NCI-H1694 treated with DMSO at 0.1 percent for 48 hours (cell line): ENCODE results near the gene HDDC2.
"Not testable (repeated sequence)": the region's sequence is repeated elsewhere in the genome, so short reads cannot be mapped to it uniquely, and the experiment has no call there.

Source experiments
- DNase-seq: peaks from one replicate; lab custom pipeline; 2025; lab: John Stamatoyannopoulos, UW

HDDC2 gene

DNA sequence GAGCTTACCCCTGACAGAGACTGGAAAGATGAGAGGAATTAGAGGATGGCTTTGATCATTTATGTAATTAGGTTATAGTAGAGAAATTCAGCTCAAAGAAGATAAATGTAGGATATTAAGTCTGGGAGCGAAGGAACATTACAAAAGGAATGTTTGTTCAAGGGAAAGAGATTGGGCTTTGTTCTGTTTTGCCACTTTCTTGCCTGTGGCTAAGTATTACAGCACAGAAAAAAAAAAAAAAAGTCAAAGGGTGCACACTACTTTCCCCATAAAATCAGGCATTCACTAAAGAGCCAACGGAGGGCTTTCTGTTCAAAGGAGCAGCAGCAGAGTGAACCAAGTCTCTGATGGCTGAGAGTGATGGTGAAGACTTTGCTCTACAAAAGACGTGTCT lies 5.0 kb upstream of the HDDC2 start:
- no peak for DNase-seq

DNA sequence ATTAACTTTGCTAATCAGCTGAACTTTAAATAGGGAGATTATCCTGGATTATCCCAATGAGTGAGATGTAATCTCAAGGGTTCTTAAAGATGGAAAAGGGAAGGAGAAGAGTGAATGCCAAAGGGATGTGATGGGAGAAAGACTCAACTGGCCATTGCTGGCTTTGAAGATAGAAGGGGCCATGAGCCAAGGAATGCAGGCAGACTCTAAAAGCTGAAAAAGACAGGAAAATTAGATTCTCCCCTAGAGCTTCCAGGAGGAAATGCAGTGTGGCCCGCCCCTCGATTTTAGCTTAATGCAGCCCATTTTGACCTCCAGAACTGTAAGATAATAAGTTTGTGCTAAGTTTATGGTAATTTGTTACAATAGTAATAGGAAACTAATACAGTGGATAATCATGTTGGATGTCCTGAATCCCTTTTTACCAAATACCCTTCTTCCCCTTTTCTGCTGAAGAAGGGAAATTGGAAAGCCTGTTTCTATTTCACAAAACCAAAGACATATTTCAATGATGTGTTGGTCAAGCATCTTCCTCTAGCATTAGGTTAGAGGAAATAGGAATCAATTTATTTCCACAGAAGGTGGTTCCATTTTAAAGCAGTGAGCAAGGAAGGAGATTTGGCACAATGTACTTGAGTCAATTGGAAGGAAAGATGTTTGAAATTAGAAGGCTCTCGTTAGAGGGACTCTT lies 3.3 kb upstream of the HDDC2 start:
- no peak for DNase-seq

DNA sequence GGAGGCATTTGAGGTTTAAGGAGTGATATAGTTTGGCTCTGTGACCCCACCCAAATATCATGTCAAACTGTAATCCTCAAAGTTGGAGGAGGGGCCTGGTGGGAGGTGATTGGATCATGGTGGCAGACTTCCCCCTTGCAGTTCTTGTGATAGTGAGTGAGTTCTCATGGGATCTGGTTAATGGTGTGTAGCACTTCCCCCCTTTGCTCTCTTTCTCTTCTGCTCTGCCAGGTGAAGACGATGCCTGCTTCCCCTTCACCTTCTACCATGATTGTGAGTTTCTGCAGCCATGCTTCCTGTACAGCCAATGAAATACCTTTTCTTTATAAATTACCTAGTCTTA lies 1.7 kb upstream of the HDDC2 start:
- no peak for DNase-seq

DNA sequence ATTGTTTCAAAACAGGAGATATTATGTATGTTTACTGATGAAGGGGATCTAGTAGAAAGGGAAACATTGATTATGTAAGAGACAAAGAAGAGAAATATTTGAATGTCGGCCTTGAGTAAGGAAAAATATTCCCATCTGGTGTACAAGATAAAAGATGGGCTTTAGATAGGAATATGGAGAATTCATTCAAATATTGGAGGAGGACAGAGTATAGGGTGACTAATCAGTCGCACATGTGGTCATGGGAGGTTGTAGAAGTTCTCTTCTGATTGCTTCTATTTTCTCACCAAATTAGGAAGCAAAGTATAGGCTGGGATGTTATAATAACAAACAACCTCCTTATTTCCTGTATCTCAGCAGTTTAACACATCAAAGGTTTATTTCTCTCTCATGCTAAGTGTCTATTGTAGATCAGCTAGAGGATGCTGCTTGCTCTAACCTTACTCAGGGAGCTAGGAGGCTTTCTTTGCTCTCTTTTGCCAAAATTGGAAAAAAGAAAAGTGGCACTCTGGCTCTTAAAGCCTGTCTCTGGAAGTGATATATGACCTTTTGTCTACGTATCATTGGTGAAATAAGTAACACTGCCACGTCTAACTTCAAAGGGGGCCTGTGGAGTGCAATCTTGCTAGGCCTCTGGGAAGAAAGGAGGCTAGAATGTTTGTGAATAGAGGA lies 1.2 kb upstream of the HDDC2 start:
- DNase-seq, result no peak

DNA sequence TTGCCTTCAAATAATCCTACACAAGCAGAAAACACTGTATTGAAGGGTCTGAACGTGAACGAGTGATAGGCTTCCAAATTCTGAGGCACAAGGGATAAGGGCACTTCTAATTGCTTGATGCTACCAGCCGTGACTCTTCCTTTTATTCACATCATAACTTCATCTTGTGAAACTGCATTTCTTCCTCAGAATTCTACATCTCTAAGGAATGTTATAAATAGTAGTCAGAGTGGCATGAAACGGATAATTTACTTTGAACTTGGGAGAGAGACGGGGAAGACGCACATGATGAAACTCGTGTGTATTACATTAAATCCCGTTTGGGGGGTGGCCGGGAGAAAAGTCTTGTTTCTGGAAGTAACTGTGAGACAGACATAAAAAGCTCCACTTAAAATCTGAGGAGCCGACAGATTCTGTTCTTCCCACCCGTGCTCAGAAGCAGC lies 754 bp downstream of the HDDC2 start:
- no peak for DNase-seq

DNA sequence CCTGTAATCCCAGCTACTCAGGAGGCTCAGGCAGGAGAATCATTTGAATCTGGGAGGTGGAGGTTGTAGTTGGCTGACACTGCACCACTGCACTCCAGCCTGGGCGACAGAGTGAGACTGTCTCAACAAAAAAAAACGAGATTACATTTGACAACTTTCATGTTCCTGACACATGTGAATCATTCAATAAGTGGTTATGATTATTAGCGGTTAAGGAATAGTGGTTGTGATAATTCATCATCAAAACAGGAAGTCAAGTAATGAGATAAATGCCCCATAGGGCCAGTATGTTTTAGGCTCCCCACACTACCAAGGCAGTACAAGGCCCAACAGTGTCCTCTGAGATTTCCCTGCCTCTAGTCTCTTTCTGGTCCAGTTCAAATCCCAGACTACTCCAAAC lies 2.5 kb downstream of the HDDC2 start:
- DNase-seq, result no peak

DNA sequence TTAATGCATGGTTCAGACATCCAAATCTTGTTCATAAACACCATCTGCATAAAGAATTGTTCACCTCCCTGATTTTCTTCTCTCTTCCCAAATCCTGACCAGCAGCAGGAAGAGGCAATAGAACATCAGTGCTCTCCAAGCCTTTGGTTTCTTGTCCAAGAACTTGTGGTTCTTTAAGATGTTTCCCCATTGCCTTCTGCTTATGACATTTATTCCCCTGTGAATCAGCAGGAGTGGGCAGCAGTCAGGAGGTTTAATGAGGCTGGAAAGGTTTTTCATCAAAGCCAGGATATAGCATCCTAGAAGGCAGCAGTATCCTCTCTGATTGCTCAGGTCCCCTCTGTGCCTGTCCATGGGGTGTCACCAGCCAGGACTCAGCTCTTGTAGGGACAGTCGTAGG lies 5.3 kb downstream of the HDDC2 start:
- DNase-seq, result no peak

DNA sequence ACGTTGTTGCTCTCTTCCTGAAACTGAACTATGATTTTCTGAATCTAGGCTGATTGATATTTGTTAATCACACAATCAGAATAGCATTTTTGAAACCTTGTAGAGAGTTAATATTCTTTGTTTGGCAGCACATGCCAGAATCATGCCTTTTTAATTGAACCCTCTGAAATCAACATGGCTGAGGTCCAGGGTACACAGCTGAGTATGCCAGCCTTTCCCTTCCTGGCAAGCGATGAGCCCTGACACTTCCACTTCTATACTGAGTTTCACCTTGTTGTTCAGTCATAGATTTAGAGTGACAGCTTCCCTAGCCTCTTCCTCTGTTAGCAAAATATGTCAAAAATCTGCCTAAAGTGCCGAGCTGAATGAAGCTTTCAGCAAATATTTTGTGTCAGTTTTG lies 6.8 kb downstream of the HDDC2 start:
- DNase-seq, result no peak

DNA sequence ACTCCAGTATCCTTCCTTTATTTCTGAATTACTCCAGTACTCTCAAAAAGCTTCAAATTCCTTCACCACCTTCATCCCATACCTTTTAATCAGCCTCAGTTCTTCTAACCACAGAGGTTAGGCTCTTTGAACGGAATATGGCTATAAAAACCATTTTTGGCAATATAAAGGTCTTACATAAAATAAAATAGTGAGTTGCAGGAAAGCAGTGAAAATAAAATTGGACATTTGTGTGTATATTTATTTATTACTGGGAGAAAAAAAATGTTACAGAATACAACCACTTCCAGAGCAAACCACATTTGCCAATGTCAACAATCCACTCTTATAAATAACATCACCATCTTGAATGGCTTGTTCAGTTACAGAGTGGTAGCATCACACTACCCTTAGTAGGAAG lies 7.7 kb downstream of the HDDC2 start:
- DNase-seq, result no peak

DNA sequence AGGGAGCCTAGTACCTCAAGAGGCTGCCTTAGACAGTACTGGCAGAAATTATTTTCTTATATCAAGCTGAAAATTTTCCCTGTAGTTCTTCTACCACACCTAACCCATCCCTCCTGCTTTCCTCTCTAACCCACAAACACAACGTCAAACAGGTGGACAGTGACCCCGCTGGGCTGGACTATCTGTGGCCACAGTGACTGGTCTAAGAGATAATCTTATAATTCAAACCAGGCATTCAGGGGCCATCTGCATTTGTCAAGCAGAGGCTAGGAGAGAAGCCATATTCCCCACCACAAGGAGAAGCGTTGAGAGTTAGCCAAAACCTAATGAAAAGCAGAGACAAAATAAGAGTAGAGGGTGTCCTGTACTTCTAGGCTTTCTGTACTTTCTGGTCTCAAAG lies 8.2 kb downstream of the HDDC2 start:
- DNase-seq, result no peak

DNA sequence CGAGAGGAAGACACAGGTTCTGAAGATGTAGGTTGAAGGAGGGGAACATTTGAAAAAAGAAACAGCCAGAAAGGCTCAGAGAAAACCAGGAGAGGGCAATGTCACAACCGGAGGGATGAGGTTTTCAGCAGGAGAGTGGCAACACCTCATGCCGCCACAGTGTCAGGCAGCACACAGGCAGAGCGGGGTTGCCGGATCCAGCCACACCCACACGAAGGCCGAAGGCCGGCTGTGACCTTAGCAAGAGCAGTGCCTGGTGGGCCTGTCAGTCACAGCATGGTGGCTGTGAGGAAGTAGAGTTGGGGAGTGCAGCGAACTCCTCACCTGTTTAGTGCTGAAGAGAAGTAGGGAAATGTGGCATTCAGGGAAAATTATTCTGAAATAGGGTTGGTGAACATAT lies 14.0 kb downstream of the HDDC2 start:
- DNase-seq, result no peak

DNA sequence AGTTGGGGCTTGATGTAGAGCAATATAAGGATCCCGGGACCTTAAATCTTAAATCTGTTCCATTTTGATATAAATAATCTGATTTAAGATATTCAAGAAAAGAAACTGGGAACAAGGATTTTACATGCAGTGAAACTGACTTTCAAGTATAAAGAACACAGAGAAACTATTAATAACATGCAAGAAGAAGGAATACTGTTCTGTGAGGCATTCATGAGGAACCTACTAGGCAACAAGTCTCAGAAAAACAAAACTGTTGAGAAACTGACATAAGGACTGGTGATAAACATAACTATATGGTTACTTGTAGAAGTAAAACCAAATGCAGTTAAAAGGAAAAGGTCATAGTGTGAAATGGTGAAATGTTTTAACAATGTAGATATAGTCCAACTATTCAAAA lies 15.8 kb downstream of the HDDC2 start:
- DNase-seq, result no peak

DNA sequence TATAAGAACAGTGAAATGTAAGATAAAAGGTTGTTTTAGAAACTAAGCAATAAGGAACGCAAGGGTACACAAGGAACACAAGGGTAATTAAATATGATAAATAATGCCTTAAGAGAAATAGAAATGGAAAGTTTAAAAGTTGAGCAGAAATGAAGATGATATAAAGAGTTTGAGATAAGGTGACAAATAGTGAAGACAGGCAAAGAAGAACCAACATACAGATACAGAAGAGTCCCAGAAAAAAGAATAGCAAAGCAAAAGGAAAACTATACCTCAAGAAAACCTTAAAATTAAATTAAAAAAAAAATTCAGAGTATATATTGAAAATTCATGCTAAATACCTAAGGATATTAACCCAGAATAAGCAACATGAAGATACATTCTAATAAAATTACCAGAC lies 16.4 kb downstream of the HDDC2 start:
- DNase-seq, result no peak

DNA sequence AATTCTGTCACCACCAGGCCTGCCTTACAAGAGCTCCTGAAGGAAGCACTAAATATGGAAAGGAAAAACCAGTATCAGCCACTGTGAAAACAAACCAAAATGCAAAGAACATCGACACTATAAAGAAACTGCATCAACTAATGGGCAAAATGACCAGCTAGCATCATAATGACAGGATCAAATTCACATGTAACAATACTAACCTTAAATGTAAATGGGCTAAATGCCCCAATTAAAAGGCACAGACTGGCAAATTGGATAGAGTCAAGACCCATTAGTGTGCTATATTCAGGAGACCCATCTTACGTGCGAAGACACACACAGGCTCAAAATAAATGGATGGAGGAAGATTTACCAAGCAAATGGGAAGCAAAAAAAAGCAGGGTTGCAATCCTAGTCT lies 19.3 kb downstream of the HDDC2 start:
- not testable (repeated sequence) for DNase-seq

DNA sequence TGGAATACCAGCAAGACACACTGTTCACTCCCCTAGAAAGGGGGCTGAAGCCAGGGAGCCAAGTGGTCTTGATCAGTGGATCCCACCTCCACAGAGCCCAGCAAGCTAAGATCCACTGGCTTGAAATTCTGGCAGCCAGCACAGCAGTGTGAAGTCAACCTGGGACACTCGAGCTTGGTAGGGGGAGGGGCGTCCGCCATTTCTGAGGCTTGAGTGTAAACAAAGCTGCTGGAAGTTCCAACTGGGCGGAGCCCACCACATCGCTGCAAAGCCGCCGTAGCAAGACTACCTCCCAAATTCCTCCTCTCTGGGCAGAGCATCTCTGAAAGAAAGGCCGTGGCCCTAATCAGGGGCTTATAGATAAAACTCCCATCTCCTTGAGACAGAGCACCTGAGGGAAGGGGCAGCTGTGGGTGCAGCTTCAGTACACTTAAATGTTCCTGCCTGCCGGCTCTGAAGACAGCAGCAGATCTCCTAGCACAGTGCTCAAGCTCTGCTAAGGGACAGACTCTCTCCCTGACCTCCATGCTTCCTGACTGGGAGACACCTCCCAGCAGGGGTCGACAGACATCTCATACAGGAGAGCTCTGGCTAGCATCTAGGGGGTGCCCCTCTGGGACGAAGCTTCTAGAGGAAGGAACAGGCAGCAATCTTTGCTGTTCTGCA lies 21.3 kb downstream of the HDDC2 start:
- DNase-seq, result not testable (repeated sequence)

DNA sequence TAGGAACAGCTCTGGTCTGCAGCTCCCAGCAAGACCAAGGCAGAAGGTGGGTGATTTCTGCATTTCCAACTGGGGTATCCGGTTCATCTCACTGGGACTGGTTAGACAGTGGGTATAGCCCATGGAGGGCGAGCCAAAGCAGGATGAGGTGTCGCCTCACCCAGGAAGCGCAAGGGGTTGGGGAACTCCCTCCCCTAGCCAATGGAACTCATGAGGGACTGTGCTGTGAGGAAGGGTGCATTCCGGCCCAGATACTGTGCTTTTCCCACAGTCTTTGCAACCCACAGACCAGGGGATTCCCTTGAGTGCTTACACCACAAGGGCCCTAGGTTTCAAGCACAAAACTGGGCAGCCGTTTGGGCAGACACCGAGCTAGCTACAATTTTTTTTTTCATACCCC lies 21.8 kb downstream of the HDDC2 start:
- DNase-seq, result no peak

DNA sequence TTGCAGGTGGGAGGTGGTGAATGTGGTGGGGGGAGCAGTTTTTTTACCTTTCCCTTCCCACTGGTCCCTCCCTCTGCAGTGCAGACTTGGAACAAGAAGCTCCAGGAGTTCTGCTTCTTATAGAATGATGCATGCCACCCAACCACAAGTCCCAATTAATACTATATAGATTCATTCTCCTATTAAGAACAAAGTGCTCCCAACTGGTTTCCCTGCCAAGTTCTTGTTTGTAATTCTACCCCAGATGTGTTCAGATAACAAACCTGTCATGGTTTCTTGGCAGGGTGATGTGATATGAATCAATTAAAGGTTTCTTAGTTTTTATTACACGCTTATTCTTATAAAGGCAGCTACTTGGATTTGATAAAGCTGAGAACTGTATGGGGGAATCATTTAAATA lies 23.9 kb downstream of the HDDC2 start:
- DNase-seq, result no peak

DNA sequence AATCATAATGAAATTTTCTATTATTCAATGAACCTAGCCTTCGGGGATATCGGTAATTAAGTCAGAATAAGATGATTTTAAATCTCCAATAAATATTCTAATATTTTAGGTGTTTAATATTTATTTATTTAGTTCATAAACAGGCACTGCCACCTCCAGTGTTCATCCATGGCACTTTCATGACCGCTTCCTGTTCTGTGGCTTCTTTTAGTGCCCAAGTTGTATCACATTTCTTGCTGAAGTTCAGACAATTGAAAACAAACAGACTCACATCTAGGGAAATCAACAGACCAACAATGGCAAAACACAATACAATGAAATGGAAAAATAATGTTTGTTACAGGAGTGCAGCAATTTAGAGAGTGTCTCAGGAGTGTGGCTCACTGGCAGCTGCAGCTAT lies 26.0 kb downstream of the HDDC2 start:
- no peak for DNase-seq

DNA sequence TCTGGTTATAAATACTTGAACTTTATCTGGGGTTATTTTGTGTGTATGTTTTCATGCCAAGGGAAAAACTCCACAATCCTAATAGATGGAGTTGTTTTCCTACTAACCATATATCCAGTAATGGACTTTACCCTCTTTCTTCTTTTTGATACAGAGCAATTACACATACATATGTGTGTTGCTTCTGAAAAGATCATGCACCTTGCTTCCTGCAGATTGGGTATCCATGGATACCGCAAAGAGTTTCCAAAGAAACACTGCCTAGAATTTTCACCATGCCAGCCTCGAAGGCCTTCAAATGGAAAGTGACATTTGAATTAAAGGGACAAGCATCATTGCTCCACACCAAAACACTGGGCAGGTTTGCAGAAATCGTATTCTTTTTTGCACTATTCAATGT lies 26.8 kb downstream of the HDDC2 start:
- no peak for DNase-seq

DNA sequence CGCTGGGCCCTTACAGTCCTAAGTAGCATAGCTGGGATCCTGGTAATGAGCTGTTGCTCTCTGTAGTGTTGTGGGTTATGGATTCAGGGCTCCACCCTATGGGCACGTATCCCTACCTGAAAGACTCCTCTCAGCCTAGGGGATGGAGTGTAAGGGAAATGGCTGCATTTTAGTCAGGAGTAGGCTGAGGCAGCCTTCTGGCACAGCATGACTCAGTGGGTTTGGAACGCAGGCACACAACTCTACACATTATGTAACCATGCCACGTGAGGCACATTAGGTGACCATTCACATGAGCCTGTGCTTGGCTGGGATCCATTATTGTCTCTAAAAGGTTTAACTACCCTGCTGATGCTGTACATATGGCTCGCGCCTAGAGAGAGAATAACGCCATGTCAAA lies 27.8 kb downstream of the HDDC2 start:
- DNase-seq, result no peak

DNA sequence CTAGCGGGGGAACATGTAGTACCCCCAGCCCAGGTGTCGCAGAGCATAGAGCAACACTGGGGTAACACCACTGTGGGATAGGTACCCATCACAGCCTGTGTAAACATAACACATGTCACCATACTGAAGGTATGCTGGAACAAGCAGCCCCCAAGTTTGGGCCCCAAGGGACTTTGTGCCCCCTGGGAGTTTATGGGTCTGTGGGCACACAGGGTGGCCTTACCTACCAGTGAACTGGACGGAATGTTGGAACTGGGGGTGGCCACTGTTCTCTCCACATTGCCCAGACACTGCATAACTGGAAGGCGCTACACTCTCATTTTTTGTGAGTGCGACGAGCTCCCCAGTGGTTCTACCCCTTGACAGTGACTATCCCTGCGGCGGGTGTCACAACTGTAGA lies 28.5 kb downstream of the HDDC2 start:
- no peak for DNase-seq

DNA sequence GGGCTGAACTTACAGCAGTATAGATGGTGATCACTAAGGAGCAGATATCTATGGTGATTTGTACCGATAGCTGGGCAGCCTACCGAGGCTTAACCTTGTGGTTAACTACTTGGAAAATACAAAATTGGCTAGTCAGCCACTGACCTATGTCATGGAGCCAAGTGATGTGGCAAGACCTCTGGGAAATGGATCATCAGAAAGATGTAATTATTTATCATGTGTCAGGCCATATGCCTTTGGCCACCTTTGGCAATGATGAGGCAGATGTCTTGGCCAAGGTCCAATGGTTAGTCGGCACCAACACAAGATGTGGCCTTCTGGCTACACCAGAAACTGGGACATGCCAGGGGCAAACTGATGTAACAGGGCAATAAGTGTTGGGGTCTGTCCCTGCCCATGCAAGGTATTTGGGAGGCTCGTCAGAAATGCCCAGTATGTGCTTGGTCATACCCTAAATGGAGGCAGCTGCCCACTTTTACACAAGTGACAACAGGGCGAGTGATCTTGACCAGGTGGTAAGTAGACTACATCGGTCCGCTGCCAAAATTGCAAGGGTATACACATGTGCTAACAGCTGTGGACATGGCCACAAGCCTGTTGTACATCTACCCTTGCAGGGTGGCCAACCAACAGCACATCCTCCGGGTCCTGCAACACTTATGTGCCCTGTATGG lies 30.1 kb downstream of the HDDC2 start:
- DNase-seq, result no peak

DNA sequence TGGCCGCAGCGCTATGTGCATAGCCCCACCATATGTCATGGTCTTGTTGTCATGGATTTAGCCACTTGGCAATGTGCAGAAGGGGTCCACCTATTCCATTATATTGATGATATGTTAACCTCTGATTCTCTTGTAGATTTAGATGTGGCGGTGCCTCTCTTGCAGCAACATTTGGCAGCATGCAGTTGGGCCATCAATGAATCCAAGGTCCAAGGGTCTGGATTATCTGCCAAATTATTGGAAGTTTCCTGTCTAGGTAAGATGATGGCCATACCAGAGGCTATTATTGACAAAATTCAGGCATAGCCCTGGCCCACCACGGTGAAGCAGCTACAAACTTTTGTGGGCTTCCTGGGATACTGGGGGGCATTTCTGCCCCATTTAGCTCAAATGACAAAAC lies 31.4 kb downstream of the HDDC2 start:
- DNase-seq, result no peak
